Measurements from ENCODE around the gene CFAP74. TPM values are rescaled to one million over a fixed set of nuclear protein-coding genes. Genes with fewer than 3 reads are reported as not detected.

The CFAP74 gene
- total RNA-seq, 1 experiment from 2014 or later = not detected

DNA sequence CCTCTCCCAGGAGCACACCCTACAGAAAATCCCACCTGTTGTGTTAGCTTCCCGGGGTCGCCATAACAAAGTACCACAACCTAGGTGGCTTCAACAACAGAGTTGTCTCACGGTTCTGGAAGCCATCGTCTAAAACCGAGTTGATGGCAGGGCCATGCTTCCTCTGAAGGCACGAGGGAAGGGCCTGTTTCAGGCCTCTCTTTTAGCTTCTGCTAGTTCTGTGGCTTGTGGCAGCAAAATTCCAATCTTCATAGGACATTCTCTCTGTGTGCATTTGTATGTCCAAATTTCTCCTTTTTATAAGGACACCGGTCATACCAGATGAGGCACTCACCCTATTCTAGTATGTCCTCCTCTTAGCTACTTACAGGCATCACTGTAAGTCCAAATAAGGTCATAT lies 3.2 kb downstream of the CFAP74 start:
- intact Hi-C loops (cut with micrococcal nuclease; ENCODE audit: unreplicated experiment) = no loop called here
- DNase-seq = no peak
- no peak for TF ChIP-seq CTCF (IDR thresholded peaks at IDR 0.05; ENCODE audit: unreplicated experiment)
- CTCF ChIA-PET = no interaction called here
- peaks cover 22% of the 10 kb centered on the region for H3K27me3 Mint-ChIP-seq (ENCODE audit: unreplicated experiment)
- H3K36me3 Mint-ChIP-seq (ENCODE audit: insufficient read depth, unreplicated experiment) = peaks cover 5% of the 10 kb centered on the region
- BruUV-seq (replicated peaks) = no TSS peak
- no peak overlapping the region for H3K27ac Mint-ChIP-seq (ENCODE audit: unreplicated experiment)
- H3K4me1 Mint-ChIP-seq (ENCODE audit: low read depth, unreplicated experiment) = no peaks in the 10 kb centered on the region
- H3K4me3 Mint-ChIP-seq (ENCODE audit: low read depth, unreplicated experiment) = no peak overlapping the region
- no peaks in the 10 kb centered on the region for H3K9me3 Mint-ChIP-seq (ENCODE audit: low read depth, unreplicated experiment)

DNA sequence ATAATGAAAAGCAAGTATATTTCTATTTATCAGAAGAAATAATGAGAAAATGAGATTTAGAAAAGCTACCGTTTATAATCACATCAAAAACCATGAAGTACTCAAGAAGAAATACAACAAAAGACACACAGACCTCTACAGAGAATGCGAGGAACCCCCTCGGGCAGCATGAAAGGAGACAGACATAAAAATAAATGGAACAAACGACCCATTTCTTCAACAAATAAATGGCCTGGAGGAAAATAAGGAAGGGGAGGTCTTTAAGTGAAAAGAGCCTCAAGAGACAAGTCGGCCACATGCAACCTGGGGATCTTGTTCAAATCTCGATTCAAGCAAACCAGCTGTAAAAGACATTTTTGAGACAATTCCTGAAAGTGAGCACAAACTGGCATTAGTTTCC lies 6.0 kb downstream of the CFAP74 start:
- peaks cover 5% of the 10 kb centered on the region for H3K36me3 Mint-ChIP-seq (ENCODE audit: insufficient read depth, unreplicated experiment)
- intact Hi-C loops (cut with micrococcal nuclease; ENCODE audit: unreplicated experiment) = no loop called here
- TF ChIP-seq CTCF (IDR thresholded peaks at IDR 0.05; ENCODE audit: unreplicated experiment) = no peak
- CTCF ChIA-PET = no interaction called here
- H3K27me3 Mint-ChIP-seq (ENCODE audit: unreplicated experiment) = peaks cover 9% of the 10 kb centered on the region
- no TSS peak for BruUV-seq (replicated peaks)
- DNase-seq = no peak
- no peak overlapping the region for H3K27ac Mint-ChIP-seq (ENCODE audit: unreplicated experiment)
- H3K9me3 Mint-ChIP-seq (ENCODE audit: low read depth, unreplicated experiment) = no peaks in the 10 kb centered on the region
- H3K4me1 Mint-ChIP-seq (ENCODE audit: low read depth, unreplicated experiment) = no peaks in the 10 kb centered on the region
- H3K4me3 Mint-ChIP-seq (ENCODE audit: low read depth, unreplicated experiment) = no peak overlapping the region

GRCh38 chr1:1996207-1996651 lies 7.4 kb downstream of the CFAP74 start:
- no peak for DNase-seq
- no peak for TF ChIP-seq CTCF (IDR thresholded peaks at IDR 0.05; ENCODE audit: unreplicated experiment)
- intact Hi-C loops (cut with micrococcal nuclease; ENCODE audit: unreplicated experiment) = no loop called here
- H3K27me3 Mint-ChIP-seq (ENCODE audit: unreplicated experiment) = peaks cover 9% of the 10 kb centered on the region
- peaks cover 5% of the 10 kb centered on the region for H3K36me3 Mint-ChIP-seq (ENCODE audit: insufficient read depth, unreplicated experiment)
- no TSS peak for BruUV-seq (replicated peaks)
- CTCF ChIA-PET = no interaction called here
- H3K4me1 Mint-ChIP-seq (ENCODE audit: low read depth, unreplicated experiment) = no peaks in the 10 kb centered on the region
- H3K9me3 Mint-ChIP-seq (ENCODE audit: low read depth, unreplicated experiment) = no peaks in the 10 kb centered on the region
- no peak overlapping the region for H3K4me3 Mint-ChIP-seq (ENCODE audit: low read depth, unreplicated experiment)
- no peak overlapping the region for H3K27ac Mint-ChIP-seq (ENCODE audit: unreplicated experiment)

DNA sequence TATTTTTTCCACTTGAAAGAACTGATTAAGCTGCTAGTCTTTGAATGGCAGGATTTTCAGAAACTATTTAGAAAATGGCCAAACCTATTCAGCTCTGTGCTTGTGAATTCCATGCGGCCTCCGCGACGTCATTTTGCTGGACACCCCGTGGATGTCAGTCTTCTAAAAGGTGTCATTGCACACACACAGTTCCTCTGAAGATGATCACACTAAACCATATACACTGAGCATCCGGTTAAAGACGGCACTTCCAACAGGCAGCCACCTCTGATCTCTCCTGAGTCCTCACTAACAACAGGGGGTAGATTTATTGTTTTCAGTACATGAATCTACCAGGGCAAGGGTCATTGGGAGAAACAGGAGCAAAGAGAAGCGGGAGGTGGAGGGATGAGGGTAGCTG lies 9.1 kb downstream of the CFAP74 start:
- no peak for TF ChIP-seq CTCF (IDR thresholded peaks at IDR 0.05; ENCODE audit: unreplicated experiment)
- BruUV-seq (replicated peaks) = no TSS peak
- no peaks in the 10 kb centered on the region for H3K36me3 Mint-ChIP-seq (ENCODE audit: insufficient read depth, unreplicated experiment)
- no peak overlapping the region for H3K4me3 Mint-ChIP-seq (ENCODE audit: low read depth, unreplicated experiment)
- no peak for DNase-seq
- no peak overlapping the region for H3K27ac Mint-ChIP-seq (ENCODE audit: unreplicated experiment)
- no peaks in the 10 kb centered on the region for H3K4me1 Mint-ChIP-seq (ENCODE audit: low read depth, unreplicated experiment)
- H3K9me3 Mint-ChIP-seq (ENCODE audit: low read depth, unreplicated experiment) = no peaks in the 10 kb centered on the region
- intact Hi-C loops (cut with micrococcal nuclease; ENCODE audit: unreplicated experiment) = no loop called here
- peaks cover 25% of the 10 kb centered on the region for H3K27me3 Mint-ChIP-seq (ENCODE audit: unreplicated experiment)
- CTCF ChIA-PET = interaction anchor here (0.6 kb wide), 2 partner anchors 20 to 551 kb away, joined by 3 read pairs; no protein-coding TSS in a partner anchor

Measured in Calu3 (cell line).